Prostate gland (tissue), 2 donors: Measurements from ENCODE around the gene IRF2. TPM values are rescaled to one million over a fixed set of nuclear protein-coding genes. Genes with fewer than 3 reads are reported as not detected.

Experiments
- DNase-seq: peaks from one replicate; pipeline ENCODE4 v3.0.0-alpha.2; 2019; ENCODE audit warnings: low spot score
- H3K27ac ChIP-seq, 2 donors: fragments of 200-600 bp; sonication (generic); 2 replicates each; pipeline ENCODE4 v1.5.1; 2017 to 2019
- H3K27me3 ChIP-seq: fragments of 200-600 bp; sonication (generic); replicated peaks from 2 replicates; pipeline ENCODE4 v1.5.1; 2019; ENCODE audit not compliant: insufficient read depth
- H3K36me3 ChIP-seq, 2 donors: fragments of 200-600 bp; sonication (generic); 1 replicate in 1 of 2; 2 replicates in 1 of 2; pipeline versions ENCODE4 v1.5.1 to v1.8.1; 2017 to 2019
- H3K4me1 ChIP-seq: fragments of 200-600 bp; sonication (generic); replicated peaks from 2 replicates; pipeline ENCODE4 v1.5.1; 2019
- H3K4me3 ChIP-seq, 2 donors: fragments of 200-600 bp; sonication (generic); 2 replicates each; pipeline ENCODE4 v1.5.1; 2017 to 2019
- H3K9me3 ChIP-seq: fragments of 200-600 bp; sonication (generic); 2 replicates; pipeline ENCODE4 v1.5.1; 2017
- POLR2A ChIP-seq: fragments of 450-650 bp; IDR thresholded peaks from one replicate; pipeline ENCODE4 v1.6.1; 2016; ENCODE audit warnings: antibody characterized with exemption, mild to moderate bottlenecking
- POLR2AphosphoS5 ChIP-seq: sonication (generic); formaldehyde crosslinking; IDR thresholded peaks from one replicate; pipeline ENCODE4 v1.6.1; 2017; ENCODE audit warnings: antibody characterized with exemption
- WGBS: methylation state at CpG from one replicate; pipeline ENCODE4 v1.1.5; 2018; 5-methylcytosine and 5-hydroxymethylcytosine counted together
- intact Hi-C: fragments of 100-400 bp; cut with DNase I; formaldehyde crosslinking; loops from one replicate; pipeline ENCODE4 v1.14.2; 2022
- total RNA-seq, 2 donors: library from RNA; depleted of rRNA; stranded (reverse); fragments of >200 nt; gene quantifications; one replicate each; pipeline ENCODE4 v1.1.0, GENCODE V29; 2016
- TF ChIP-seq, protein P1 (sequence below), 4 experiments: fragments of 200-600 bp in 2 of 4; fragments of 450-650 bp in 2 of 4; sonication (generic) in 2 of 4; IDR thresholded peaks; 1 replicate in 3 of 4; 2 replicates in 1 of 4; pipeline ENCODE4 v1.5.1; 2016 to 2019; ENCODE audit warnings: antibody characterized with exemption in 4 of 4, mild to moderate bottlenecking in 2 of 4, moderate library complexity in 2 of 4

Gene IRF2
- total RNA-seq, 2 donors from 2014 or later, result 40.7 to 49.9 TPM

- Histone ChIP-seq H3K4me1 (peaks cover 4% of the 10 kb centered on the region), H3K36me3 (no peaks in the 10 kb centered on the region), H3K27ac (no peak overlapping the region), H3K27me3 (no peaks in the 10 kb centered on the region), H3K9me3 (no peaks in the 10 kb centered on the region), H3K4me3 (no peak overlapping the region)
- WGBS, result 83% methylated on average over 7 of the region's 7 CpGs
- no peak for TF ChIP-seq POLR2A
- no peak for TF ChIP-seq POLR2AphosphoS5
- TF ChIP-seq, protein P1, sequence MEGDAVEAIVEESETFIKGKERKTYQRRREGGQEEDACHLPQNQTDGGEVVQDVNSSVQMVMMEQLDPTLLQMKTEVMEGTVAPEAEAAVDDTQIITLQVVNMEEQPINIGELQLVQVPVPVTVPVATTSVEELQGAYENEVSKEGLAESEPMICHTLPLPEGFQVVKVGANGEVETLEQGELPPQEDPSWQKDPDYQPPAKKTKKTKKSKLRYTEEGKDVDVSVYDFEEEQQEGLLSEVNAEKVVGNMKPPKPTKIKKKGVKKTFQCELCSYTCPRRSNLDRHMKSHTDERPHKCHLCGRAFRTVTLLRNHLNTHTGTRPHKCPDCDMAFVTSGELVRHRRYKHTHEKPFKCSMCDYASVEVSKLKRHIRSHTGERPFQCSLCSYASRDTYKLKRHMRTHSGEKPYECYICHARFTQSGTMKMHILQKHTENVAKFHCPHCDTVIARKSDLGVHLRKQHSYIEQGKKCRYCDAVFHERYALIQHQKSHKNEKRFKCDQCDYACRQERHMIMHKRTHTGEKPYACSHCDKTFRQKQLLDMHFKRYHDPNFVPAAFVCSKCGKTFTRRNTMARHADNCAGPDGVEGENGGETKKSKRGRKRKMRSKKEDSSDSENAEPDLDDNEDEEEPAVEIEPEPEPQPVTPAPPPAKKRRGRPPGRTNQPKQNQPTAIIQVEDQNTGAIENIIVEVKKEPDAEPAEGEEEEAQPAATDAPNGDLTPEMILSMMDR (IDR thresholded peaks at IDR 0.05), result no peak
- no peak for DNase-seq
- intact Hi-C loops, result no loop called here
Observed at GRCh38 chr4:184395451-184395917, 78.9 kb downstream of the IRF2 start.

DNA sequence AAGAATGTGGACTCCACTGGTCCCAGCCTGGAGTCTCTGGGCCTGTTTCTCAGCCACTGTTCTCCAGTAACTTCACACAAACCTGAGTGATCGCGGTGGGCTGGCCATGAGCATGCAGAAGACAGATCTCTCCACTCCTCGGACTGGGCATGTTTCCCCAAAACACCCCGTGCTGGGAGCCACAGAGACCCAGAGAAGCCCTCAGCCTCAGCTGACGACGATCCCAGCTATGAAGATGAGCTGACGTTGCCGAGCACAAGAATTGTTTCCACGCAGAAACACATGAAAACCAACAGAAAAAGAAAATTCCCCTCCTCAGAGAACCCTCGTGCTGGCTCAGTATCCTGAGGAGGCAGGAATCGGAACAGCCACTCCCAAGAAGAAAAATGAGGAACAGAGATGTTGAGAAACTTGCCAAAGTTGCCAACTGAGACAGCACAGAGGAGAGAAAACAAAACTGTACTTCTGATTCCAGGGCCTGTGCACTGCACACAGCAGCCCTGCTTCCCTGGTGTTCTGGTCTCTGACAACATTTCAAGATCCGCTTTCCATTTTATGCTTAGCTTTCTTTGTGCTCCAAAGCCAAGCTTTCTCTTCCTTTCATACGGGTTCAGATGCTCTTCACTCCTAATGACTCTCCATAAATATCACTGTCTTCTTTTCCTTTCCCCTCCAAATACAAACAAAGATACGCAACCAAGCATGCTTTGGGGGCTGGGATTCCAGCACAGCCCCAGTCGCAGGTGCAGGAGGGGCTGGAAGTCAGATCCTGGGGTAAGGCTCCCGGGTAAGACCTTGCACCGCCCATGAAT lies 81.4 kb downstream of the IRF2 start:
- WGBS, result 86% methylated on average over 17 of the region's 17 CpGs
- H3K36me3 ChIP-seq, result no peaks in the 10 kb centered on the region
- DNase-seq, result no peak
- H3K27me3 ChIP-seq, result no peaks in the 10 kb centered on the region
- H3K9me3 ChIP-seq, result no peaks in the 10 kb centered on the region
- peaks cover 3% of the 10 kb centered on the region for H3K4me1 ChIP-seq
- TF ChIP-seq POLR2A (no peak), POLR2AphosphoS5 (peak; percentile 24)
- TF ChIP-seq, protein P1 (IDR thresholded peaks at IDR 0.05), result no peak
- H3K4me3 ChIP-seq, result no peak overlapping the region
- intact Hi-C loops, result no loop called here
- peak overlapping the region in 1 of 2 donors; percentile 69 for H3K27ac ChIP-seq

DNA sequence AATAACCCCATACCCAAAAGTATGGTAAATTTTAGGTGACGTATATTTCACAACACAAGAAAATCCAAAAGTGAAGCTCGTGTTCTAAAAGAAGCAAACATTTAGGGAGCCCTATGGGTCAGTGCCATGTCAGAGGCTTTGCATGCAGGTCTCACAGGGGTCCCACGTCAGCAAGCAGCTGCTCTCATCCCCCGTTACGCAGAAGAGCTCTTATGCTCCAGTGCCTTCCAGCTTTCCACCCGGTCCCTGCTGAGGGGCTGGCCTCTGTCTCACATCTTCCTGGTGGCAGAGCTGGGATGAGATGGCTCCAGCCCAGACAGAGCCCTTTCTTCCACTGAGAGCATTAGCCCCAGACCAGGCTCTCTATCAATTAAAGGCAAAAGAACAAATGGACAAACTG lies 82.0 kb downstream of the IRF2 start:
- no peak for DNase-seq
- Histone ChIP-seq H3K27ac (peak overlapping the region in 1 of 2 donors; percentile 69), H3K4me1 (peaks cover 3% of the 10 kb centered on the region), H3K27me3 (no peaks in the 10 kb centered on the region), H3K36me3 (no peaks in the 10 kb centered on the region), H3K9me3 (no peaks in the 10 kb centered on the region), H3K4me3 (no peak overlapping the region)
- 92% methylated on average over 6 of the region's 6 CpGs for WGBS
- no peak for TF ChIP-seq POLR2A
- intact Hi-C loops, result no loop called here

GRCh38 chr4:184389978-184390900 lies 84.1 kb downstream of the IRF2 start:
- H3K9me3 ChIP-seq, result no peaks in the 10 kb centered on the region
- no peaks in the 10 kb centered on the region for H3K27me3 ChIP-seq
- no peaks in the 10 kb centered on the region for H3K36me3 ChIP-seq
- DNase-seq, result no peak
- no peak overlapping the region for H3K4me3 ChIP-seq
- intact Hi-C loops, result no loop called here
- WGBS, result 79% methylated on average over 24 of the region's 24 CpGs
- peaks cover 3% of the 10 kb centered on the region for H3K4me1 ChIP-seq
- H3K27ac ChIP-seq, result no peak overlapping the region
- no peak for TF ChIP-seq POLR2A
- TF ChIP-seq POLR2AphosphoS5, result no peak
- TF ChIP-seq, protein P1 (IDR thresholded peaks at IDR 0.05), result no peak

- Histone ChIP-seq H3K36me3 (no peaks in the 10 kb centered on the region), H3K4me3 (no peak overlapping the region), H3K27me3 (no peaks in the 10 kb centered on the region), H3K9me3 (no peaks in the 10 kb centered on the region), H3K27ac (no peak overlapping the region), H3K4me1 (peaks cover 16% of the 10 kb centered on the region)
- TF ChIP-seq POLR2AphosphoS5 (no peak), POLR2A (no peak)
- TF ChIP-seq, protein P1 (IDR thresholded peaks at IDR 0.05), result no peak
- DNase-seq, result no peak
- WGBS, result 89% methylated on average over 6 of the region's 6 CpGs
- intact Hi-C loops, result no loop called here
Observed at GRCh38 chr4:184388106-184388505, 86.2 kb downstream of the IRF2 start.
